Astrocyte (in vitro differentiated cells and primary cell): ENCODE measurements around the gene LHPP. TPM values are rescaled to one million over a fixed set of nuclear protein-coding genes. Genes with fewer than 3 reads are reported as not detected.

Experiments used
- DNase-seq: peaks from one replicate; pipeline ENCODE4 v3.0.0-alpha.2; 2010; ENCODE audit warnings: low read depth
- FAIRE-seq: peaks from 2 replicates; lab custom pipeline; 2011; peaks lifted over from hg19 to GRCh38; lab: Jason Lieb, UNC
- H2AFZ ChIP-seq: 2 replicates; pipeline ENCODE4 v1.6.0; 2012; ENCODE audit warnings: low read depth, low read length, inconsistent platforms
- H3K27ac ChIP-seq: 2 replicates; pipeline ENCODE4 v1.5.1; 2011; ENCODE audit warnings: low read depth, low read length, inconsistent platforms
- H3K27me3 ChIP-seq: 2 replicates; pipeline ENCODE4 v1.6.0; 2011; ENCODE audit warnings: low read length, inconsistent platforms; ENCODE audit not compliant: insufficient read depth
- H3K36me3 ChIP-seq: 2 replicates; pipeline ENCODE4 v1.5.1; 2011; ENCODE audit warnings: low read length, inconsistent platforms; ENCODE audit not compliant: insufficient read depth
- H3K4me1 ChIP-seq: 2 replicates; pipeline ENCODE4 v1.5.1; 2011; ENCODE audit warnings: low read length, inconsistent platforms; ENCODE audit not compliant: insufficient read depth
- H3K4me2 ChIP-seq: 2 replicates; pipeline ENCODE4 v1.6.0; 2012; ENCODE audit warnings: low read length, inconsistent platforms
- H3K4me3 ChIP-seq: 2 replicates; pipeline ENCODE4 v1.5.1; 2011; ENCODE audit warnings: low read depth, mild to moderate bottlenecking, low read length, inconsistent platforms; ENCODE audit not compliant: insufficient read depth
- H3K79me2 ChIP-seq: 2 replicates; pipeline ENCODE4 v1.6.0; 2012; ENCODE audit warnings: mild to moderate bottlenecking, low read length, inconsistent platforms; ENCODE audit not compliant: insufficient read depth
- H3K9ac ChIP-seq: 2 replicates; pipeline ENCODE4 v1.6.0; 2012; ENCODE audit warnings: mild to moderate bottlenecking, low read length, inconsistent platforms
- H3K9me3 ChIP-seq: 2 replicates; pipeline ENCODE4 v1.5.1; 2012; ENCODE audit warnings: low read depth, mild to moderate bottlenecking, low read length, inconsistent platforms; ENCODE audit not compliant: insufficient read depth
- H4K20me1 ChIP-seq: 2 replicates; pipeline ENCODE4 v1.6.0; 2012; ENCODE audit warnings: low read length, inconsistent platforms; ENCODE audit not compliant: insufficient read depth
- H3K27ac Mint-ChIP-seq: one replicate; pipeline ENCODE4 v1.8.0; 2021; ENCODE audit warnings: mild to moderate bottlenecking, mixed read lengths; ENCODE audit not compliant: unreplicated experiment
- H3K27me3 Mint-ChIP-seq: one replicate; pipeline ENCODE4 v1.8.0; 2021; ENCODE audit warnings: low read depth, mixed read lengths; ENCODE audit not compliant: unreplicated experiment
- H3K36me3 Mint-ChIP-seq: one replicate; pipeline ENCODE4 v1.8.0; 2021; ENCODE audit warnings: low read depth, mixed read lengths; ENCODE audit not compliant: unreplicated experiment
- H3K4me1 Mint-ChIP-seq: one replicate; pipeline ENCODE4 v1.8.0; 2021; ENCODE audit warnings: low read depth, mixed read lengths; ENCODE audit not compliant: unreplicated experiment
- H3K4me3 Mint-ChIP-seq: one replicate; pipeline ENCODE4 v1.8.0; 2021; ENCODE audit warnings: mild to moderate bottlenecking, moderate library complexity, mixed read lengths; ENCODE audit not compliant: unreplicated experiment
- H3K9me3 Mint-ChIP-seq: one replicate; pipeline ENCODE4 v1.8.0; 2021; ENCODE audit warnings: mild to moderate bottlenecking, mixed read lengths; ENCODE audit not compliant: unreplicated experiment
- CTCF ChIP-seq: IDR thresholded peaks from 2 replicates; pipeline ENCODE4 v1.5.1; 2011; ENCODE audit warnings: low read depth, mild to moderate bottlenecking, inconsistent platforms, low read length, moderate library complexity; ENCODE audit not compliant: insufficient read depth
- EZH2 ChIP-seq: IDR thresholded peaks from 2 replicates; pipeline ENCODE4 v1.6.1; 2012; ENCODE audit warnings: mild to moderate bottlenecking, low read length, inconsistent platforms; ENCODE audit not compliant: insufficient read depth
- total RNA-seq: library from RNA; stranded (reverse); gene quantifications from 2 replicates; pipeline ENCODE4 v1.2.1, GENCODE V29; 2021

Gene LHPP
- total RNA-seq, 1 donor from 2014 or later, result 6.9 TPM

- no peak overlapping the region for H3K27ac Mint-ChIP-seq
Observed at GRCh38 chr10:124564881-124565280, 103.3 kb downstream of the LHPP start.

GRCh38 chr10:124565565-124566221 lies 104.1 kb downstream of the LHPP start:
- H3K79me2 ChIP-seq, result no peaks in the 10 kb centered on the region
- no peak overlapping the region for H3K4me3 ChIP-seq
- H3K9ac ChIP-seq, result no peak overlapping the region
- H3K27ac ChIP-seq, result no peak overlapping the region
- Mint-ChIP-seq H3K36me3 (no peaks in the 10 kb centered on the region), H3K27ac (no peak overlapping the region), H3K4me3 (no peak overlapping the region), H3K9me3 (peaks cover 6% of the 10 kb centered on the region), H3K4me1 (peaks cover 2% of the 10 kb centered on the region), H3K27me3 (peaks cover 25% of the 10 kb centered on the region)
- DNase-seq, result no peak
- peaks cover 17% of the 10 kb centered on the region for H3K27me3 ChIP-seq
- H4K20me1 ChIP-seq, result no peaks in the 10 kb centered on the region
- H3K4me1 ChIP-seq, result no peaks in the 10 kb centered on the region
- no peaks in the 10 kb centered on the region for H3K9me3 ChIP-seq
- no peak for FAIRE-seq
- H2AFZ ChIP-seq, result no peak overlapping the region
- TF ChIP-seq CTCF (no peak), EZH2 (no peak)
- no peak overlapping the region for H3K4me2 ChIP-seq
- no peaks in the 10 kb centered on the region for H3K36me3 ChIP-seq

More at GRCh38 chr10:124564881-124565280, 103.3 kb downstream of the LHPP start:
- no peak overlapping the region for H3K9ac ChIP-seq
- H3K36me3 ChIP-seq, result no peaks in the 10 kb centered on the region
- no peaks in the 10 kb centered on the region for H3K79me2 ChIP-seq
- H2AFZ ChIP-seq, result no peak overlapping the region
- no peak for DNase-seq
- H3K9me3 ChIP-seq, result no peaks in the 10 kb centered on the region
- no peak overlapping the region for H3K4me3 ChIP-seq
- peaks cover 17% of the 10 kb centered on the region for H3K27me3 ChIP-seq
- no peaks in the 10 kb centered on the region for H3K36me3 Mint-ChIP-seq
- peaks cover 6% of the 10 kb centered on the region for H3K9me3 Mint-ChIP-seq
- no peak overlapping the region for H3K27ac ChIP-seq
- H3K4me3 Mint-ChIP-seq, result no peak overlapping the region
- H3K4me1 Mint-ChIP-seq, result peaks cover 8% of the 10 kb centered on the region
- TF ChIP-seq EZH2 (no peak), CTCF (no peak)
- no peaks in the 10 kb centered on the region for H3K4me1 ChIP-seq
- no peak for FAIRE-seq
- H3K27me3 Mint-ChIP-seq, result peaks cover 23% of the 10 kb centered on the region
- H3K4me2 ChIP-seq, result no peak overlapping the region
- H4K20me1 ChIP-seq, result no peaks in the 10 kb centered on the region

- H2AFZ ChIP-seq, result no peak overlapping the region
Observed at GRCh38 chr10:124566222-124566888, 104.7 kb downstream of the LHPP start.

More at GRCh38 chr10:124566222-124566888, 104.7 kb downstream of the LHPP start:
- Mint-ChIP-seq H3K9me3 (peaks cover 11% of the 10 kb centered on the region), H3K36me3 (no peaks in the 10 kb centered on the region), H3K4me1 (no peaks in the 10 kb centered on the region), H3K27me3 (peaks cover 30% of the 10 kb centered on the region), H3K27ac (no peak overlapping the region), H3K4me3 (no peak overlapping the region)
- Histone ChIP-seq H3K27me3 (peaks cover 17% of the 10 kb centered on the region), H3K4me1 (no peaks in the 10 kb centered on the region), H3K79me2 (no peaks in the 10 kb centered on the region), H3K9ac (no peak overlapping the region), H3K9me3 (no peaks in the 10 kb centered on the region), H3K27ac (no peak overlapping the region), H3K4me2 (no peak overlapping the region), H3K4me3 (no peak overlapping the region), H3K36me3 (no peaks in the 10 kb centered on the region), H4K20me1 (no peaks in the 10 kb centered on the region)
- no peak for FAIRE-seq
- TF ChIP-seq CTCF, result no peak
- TF ChIP-seq EZH2, result no peak
- no peak for DNase-seq
